Vagina (tissue), 2 donors: ENCODE results near the gene ARHGAP21. TPM values are rescaled to one million over a fixed set of nuclear protein-coding genes. Genes with fewer than 3 reads are reported as not detected.
"Not testable (repeated sequence)": the region's sequence is repeated elsewhere in the genome, so short reads cannot be mapped to it uniquely, and the experiment has no call there.

Experiments used
- DNase-seq, 2 donors: peaks; one replicate each; pipeline ENCODE4 v3.0.0-alpha.2; 2017; ENCODE audit errors: extremely low spot score in 2 of 2
- H3K27ac ChIP-seq: fragments of 200-600 bp; sonication (generic); one replicate; pipeline ENCODE4 v1.5.1; 2019
- H3K27me3 ChIP-seq: fragments of 200-600 bp; sonication (generic); one replicate; pipeline ENCODE4 v1.5.1; 2019
- H3K36me3 ChIP-seq, 2 donors: fragments of 200-600 bp; sonication (generic); one replicate each; pipeline ENCODE4 v1.5.1; 2017 to 2019
- H3K4me1 ChIP-seq: fragments of 200-600 bp; sonication (generic); one replicate; pipeline ENCODE4 v1.5.1; 2019
- H3K4me3 ChIP-seq, 2 donors: fragments of 200-600 bp; sonication (generic); 1 replicate in 1 of 2; 2 replicates in 1 of 2; pipeline ENCODE4 v1.5.1; 2016 to 2019
- H3K9me3 ChIP-seq: fragments of 200-600 bp; sonication (generic); one replicate; pipeline ENCODE4 v1.5.1; 2019
- POLR2A ChIP-seq, 2 donors: fragments of 450-650 bp; IDR thresholded peaks; one replicate each; pipeline ENCODE4 v1.6.1; 2017; ENCODE audit warnings: antibody characterized with exemption in 2 of 2, mild to moderate bottlenecking in 2 of 2, moderate library complexity in 2 of 2
- POLR2AphosphoS5 ChIP-seq, 2 donors: sonication (generic); formaldehyde crosslinking; IDR thresholded peaks; one replicate each; pipeline ENCODE4 v1.9.0; 2017; ENCODE audit warnings: antibody characterized with exemption in 2 of 2, mild to moderate bottlenecking in 2 of 2, low read depth in 1 of 2; ENCODE audit not compliant: insufficient read depth in 1 of 2
- intact Hi-C: fragments of 100-400 bp; cut with DNase I; formaldehyde crosslinking; loops from one replicate; pipeline ENCODE4 v1.15.1; 2023
- total RNA-seq: library from RNA; depleted of rRNA; stranded (reverse); fragments of >200 nt; gene quantifications from one replicate; pipeline ENCODE4 v1.2.3, GENCODE V29; 2016
- TF ChIP-seq, protein P1 (sequence below), 3 experiments: fragments of 450-650 bp in 2 of 3; fragments of 200-600 bp in 1 of 3; sonication (generic) in 1 of 3; IDR thresholded peaks; one replicate each; pipeline ENCODE4 v1.5.1; 2017 to 2019; ENCODE audit warnings: antibody characterized with exemption in 3 of 3, mild to moderate bottlenecking in 2 of 3, moderate library complexity in 2 of 3

ARHGAP21 gene
- total RNA-seq, 1 donor from 2014 or later: 43.0 TPM

- no peaks in the 10 kb centered on the region for H3K36me3 ChIP-seq
- no peaks in the 10 kb centered on the region for H3K9me3 ChIP-seq
- intact Hi-C loops: no loop called here
- no peak for DNase-seq
- H3K27ac ChIP-seq: no peak overlapping the region
- TF ChIP-seq POLR2AphosphoS5 (IDR thresholded peaks at IDR 0.05; ENCODE audit: insufficient read depth in 1 of 2, low read depth in 1 of 2) (no peak), POLR2A (IDR thresholded peaks at IDR 0.05) (no peak)
- TF ChIP-seq, protein P1, sequence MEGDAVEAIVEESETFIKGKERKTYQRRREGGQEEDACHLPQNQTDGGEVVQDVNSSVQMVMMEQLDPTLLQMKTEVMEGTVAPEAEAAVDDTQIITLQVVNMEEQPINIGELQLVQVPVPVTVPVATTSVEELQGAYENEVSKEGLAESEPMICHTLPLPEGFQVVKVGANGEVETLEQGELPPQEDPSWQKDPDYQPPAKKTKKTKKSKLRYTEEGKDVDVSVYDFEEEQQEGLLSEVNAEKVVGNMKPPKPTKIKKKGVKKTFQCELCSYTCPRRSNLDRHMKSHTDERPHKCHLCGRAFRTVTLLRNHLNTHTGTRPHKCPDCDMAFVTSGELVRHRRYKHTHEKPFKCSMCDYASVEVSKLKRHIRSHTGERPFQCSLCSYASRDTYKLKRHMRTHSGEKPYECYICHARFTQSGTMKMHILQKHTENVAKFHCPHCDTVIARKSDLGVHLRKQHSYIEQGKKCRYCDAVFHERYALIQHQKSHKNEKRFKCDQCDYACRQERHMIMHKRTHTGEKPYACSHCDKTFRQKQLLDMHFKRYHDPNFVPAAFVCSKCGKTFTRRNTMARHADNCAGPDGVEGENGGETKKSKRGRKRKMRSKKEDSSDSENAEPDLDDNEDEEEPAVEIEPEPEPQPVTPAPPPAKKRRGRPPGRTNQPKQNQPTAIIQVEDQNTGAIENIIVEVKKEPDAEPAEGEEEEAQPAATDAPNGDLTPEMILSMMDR (IDR thresholded peaks at IDR 0.05): no peak
- H3K27me3 ChIP-seq: no peaks in the 10 kb centered on the region
- no peaks in the 10 kb centered on the region for H3K4me1 ChIP-seq
- no peak overlapping the region for H3K4me3 ChIP-seq
Observed at GRCh38 chr10:24759672-24760071, 36.0 kb upstream of the ARHGAP21 start.

GRCh38 chr10:24758254-24758653, 34.6 kb upstream of the ARHGAP21 start:
- H3K9me3 ChIP-seq, intact Hi-C loops: not testable (repeated sequence)

GRCh38 chr10:24756283-24756682, 32.6 kb upstream of the ARHGAP21 start:
- no peaks in the 10 kb centered on the region for H3K36me3 ChIP-seq
- intact Hi-C loops: no loop called here
- TF ChIP-seq, protein P1 (IDR thresholded peaks at IDR 0.05): no peak
- TF ChIP-seq POLR2A (IDR thresholded peaks at IDR 0.05) (no peak), POLR2AphosphoS5 (IDR thresholded peaks at IDR 0.05; ENCODE audit: insufficient read depth in 1 of 2, low read depth in 1 of 2) (no peak)
- H3K4me1 ChIP-seq: no peaks in the 10 kb centered on the region
- no peak overlapping the region for H3K4me3 ChIP-seq
- H3K27ac ChIP-seq: no peak overlapping the region
- no peaks in the 10 kb centered on the region for H3K9me3 ChIP-seq
- no peak for DNase-seq
- no peaks in the 10 kb centered on the region for H3K27me3 ChIP-seq

More at GRCh38 chr10:24758254-24758653, 34.6 kb upstream of the ARHGAP21 start:
- not testable (repeated sequence) for H3K27me3 ChIP-seq, H3K4me3 ChIP-seq, H3K36me3 ChIP-seq, H3K4me1 ChIP-seq, H3K27ac ChIP-seq, DNase-seq

GRCh38 chr10:24751716-24752115, 28.0 kb upstream of the ARHGAP21 start:
- H3K4me3 ChIP-seq: no peak overlapping the region
- no peak overlapping the region for H3K27ac ChIP-seq
- DNase-seq: no peak
- no peaks in the 10 kb centered on the region for H3K4me1 ChIP-seq
- intact Hi-C loops: no loop called here
- no peaks in the 10 kb centered on the region for H3K36me3 ChIP-seq
- H3K27me3 ChIP-seq: no peaks in the 10 kb centered on the region
- no peaks in the 10 kb centered on the region for H3K9me3 ChIP-seq
- TF ChIP-seq POLR2A (IDR thresholded peaks at IDR 0.05) (no peak), POLR2AphosphoS5 (IDR thresholded peaks at IDR 0.05; ENCODE audit: insufficient read depth in 1 of 2, low read depth in 1 of 2) (no peak)
- TF ChIP-seq, protein P1 (IDR thresholded peaks at IDR 0.05): no peak

GRCh38 chr10:24750695-24751094, 27.0 kb upstream of the ARHGAP21 start:
- intact Hi-C loops: no loop called here
- H3K4me1 ChIP-seq: no peaks in the 10 kb centered on the region
- TF ChIP-seq POLR2AphosphoS5 (IDR thresholded peaks at IDR 0.05; ENCODE audit: insufficient read depth in 1 of 2, low read depth in 1 of 2) (no peak), POLR2A (IDR thresholded peaks at IDR 0.05) (no peak)
- TF ChIP-seq, protein P1 (IDR thresholded peaks at IDR 0.05): no peak
- no peak for DNase-seq
- no peak overlapping the region for H3K27ac ChIP-seq
- H3K4me3 ChIP-seq: no peak overlapping the region
- H3K36me3 ChIP-seq: no peaks in the 10 kb centered on the region
- H3K27me3 ChIP-seq: no peaks in the 10 kb centered on the region
- H3K9me3 ChIP-seq: no peaks in the 10 kb centered on the region

GRCh38 chr10:24748214-24748613, 24.5 kb upstream of the ARHGAP21 start:
- Histone ChIP-seq H3K27ac (no peak overlapping the region), H3K9me3 (no peaks in the 10 kb centered on the region), H3K27me3 (no peaks in the 10 kb centered on the region), H3K4me3 (no peak overlapping the region), H3K36me3 (no peaks in the 10 kb centered on the region), H3K4me1 (no peaks in the 10 kb centered on the region)
- TF ChIP-seq POLR2AphosphoS5 (IDR thresholded peaks at IDR 0.05; ENCODE audit: insufficient read depth in 1 of 2, low read depth in 1 of 2) (no peak), POLR2A (IDR thresholded peaks at IDR 0.05) (no peak)
- TF ChIP-seq, protein P1 (IDR thresholded peaks at IDR 0.05): no peak
- intact Hi-C loops: no loop called here
- DNase-seq: no peak
